ENCODE data around the gene R3HDM1. TPM values are rescaled to one million over a fixed set of nuclear protein-coding genes. Genes with fewer than 3 reads are reported as not detected.
A peak's percentile ranks its signal among the peaks of the same experiment; 100 is the strongest.

The R3HDM1 gene
- total RNA-seq, 1 donor: 12.3 TPM

- H3K27ac ChIP-seq (ENCODE audit: low read depth, low read length): no peak overlapping the region
- H2AFZ ChIP-seq (ENCODE audit: low read length): no peak overlapping the region
- no peak for TF ChIP-seq CTCF (IDR thresholded peaks at IDR 0.05; ENCODE audit: extremely low read depth, low read depth, low read length)
- peaks cover 4% of the 10 kb centered on the region for H3K4me1 ChIP-seq (ENCODE audit: insufficient read depth, low read length)
- peaks cover 2% of the 10 kb centered on the region for H4K20me1 ChIP-seq (ENCODE audit: insufficient read depth, low read length)
- no peak overlapping the region for H3K4me3 ChIP-seq (ENCODE audit: insufficient read depth, low read length)
- no peaks in the 10 kb centered on the region for H3K9me3 ChIP-seq (ENCODE audit: low read depth, low read length)
- DNase-seq (ENCODE audit: insufficient read length, low spot score, missing footprints): peak; percentile 31
- no peaks in the 10 kb centered on the region for H3K27me3 ChIP-seq (ENCODE audit: insufficient read depth, low read length)
- H3K36me3 ChIP-seq (ENCODE audit: insufficient read depth, low read length): no peaks in the 10 kb centered on the region
- H3K79me2 ChIP-seq (ENCODE audit: insufficient read depth, low read length): no peaks in the 10 kb centered on the region
- no peak overlapping the region for H3K4me2 ChIP-seq (ENCODE audit: insufficient read depth, low read length)
Observed at GRCh38 chr2:135512099-135512498, 19.2 kb upstream of the R3HDM1 start.

- no peak for TF ChIP-seq CTCF (IDR thresholded peaks at IDR 0.05; ENCODE audit: extremely low read depth, low read depth, low read length)
- Histone ChIP-seq H3K4me1 (ENCODE audit: insufficient read depth, low read length) (peaks cover 4% of the 10 kb centered on the region), H3K27ac (ENCODE audit: low read depth, low read length) (no peak overlapping the region), H2AFZ (ENCODE audit: low read length) (no peak overlapping the region), H3K4me2 (ENCODE audit: insufficient read depth, low read length) (no peak overlapping the region), H3K27me3 (ENCODE audit: insufficient read depth, low read length) (no peaks in the 10 kb centered on the region), H3K4me3 (ENCODE audit: insufficient read depth, low read length) (no peak overlapping the region), H3K79me2 (ENCODE audit: insufficient read depth, low read length) (peaks cover 24% of the 10 kb centered on the region), H3K9me3 (ENCODE audit: low read depth, low read length) (no peaks in the 10 kb centered on the region), H3K36me3 (ENCODE audit: insufficient read depth, low read length) (no peaks in the 10 kb centered on the region), H4K20me1 (ENCODE audit: insufficient read depth, low read length) (no peaks in the 10 kb centered on the region)
- no peak for DNase-seq (ENCODE audit: insufficient read length, low spot score, missing footprints)
Observed at GRCh38 chr2:135525786-135526185, 5.5 kb upstream of the R3HDM1 start.

- no peak overlapping the region for H3K27ac ChIP-seq (ENCODE audit: low read depth, low read length)
- DNase-seq (ENCODE audit: insufficient read length, low spot score, missing footprints): no peak
- no peak overlapping the region for H3K4me2 ChIP-seq (ENCODE audit: insufficient read depth, low read length)
- no peaks in the 10 kb centered on the region for H3K36me3 ChIP-seq (ENCODE audit: insufficient read depth, low read length)
- H3K9me3 ChIP-seq (ENCODE audit: low read depth, low read length): no peaks in the 10 kb centered on the region
- peaks cover 32% of the 10 kb centered on the region for H3K79me2 ChIP-seq (ENCODE audit: insufficient read depth, low read length)
- no peak overlapping the region for H2AFZ ChIP-seq (ENCODE audit: low read length)
- TF ChIP-seq CTCF (IDR thresholded peaks at IDR 0.05; ENCODE audit: extremely low read depth, low read depth, low read length): no peak
- H3K27me3 ChIP-seq (ENCODE audit: insufficient read depth, low read length): no peaks in the 10 kb centered on the region
- H3K4me3 ChIP-seq (ENCODE audit: insufficient read depth, low read length): no peak overlapping the region
- peaks cover 9% of the 10 kb centered on the region for H3K4me1 ChIP-seq (ENCODE audit: insufficient read depth, low read length)
- no peaks in the 10 kb centered on the region for H4K20me1 ChIP-seq (ENCODE audit: insufficient read depth, low read length)
Observed at GRCh38 chr2:135528006-135528405, 3.3 kb upstream of the R3HDM1 start.

- TF ChIP-seq CTCF (IDR thresholded peaks at IDR 0.05; ENCODE audit: extremely low read depth, low read depth, low read length): no peak
- Histone ChIP-seq H3K27ac (ENCODE audit: low read depth, low read length) (peak within 1 kb of the TSS; percentile 96), H3K79me2 (ENCODE audit: insufficient read depth, low read length) (peaks cover 55% of the 10 kb centered on the region), H4K20me1 (ENCODE audit: insufficient read depth, low read length) (peaks cover 3% of the 10 kb centered on the region), H3K9me3 (ENCODE audit: low read depth, low read length) (no peaks in the 10 kb centered on the region), H3K4me1 (ENCODE audit: insufficient read depth, low read length) (peaks cover 9% of the 10 kb centered on the region), H2AFZ (ENCODE audit: low read length) (peak within 1 kb of the TSS; percentile 96), H3K36me3 (ENCODE audit: insufficient read depth, low read length) (no peaks in the 10 kb centered on the region), H3K4me3 (ENCODE audit: insufficient read depth, low read length) (peak within 1 kb of the TSS; percentile 79), H3K4me2 (ENCODE audit: insufficient read depth, low read length) (peak within 1 kb of the TSS; percentile 91), H3K27me3 (ENCODE audit: insufficient read depth, low read length) (no peaks in the 10 kb centered on the region)
- peak; percentile 91 for DNase-seq (ENCODE audit: insufficient read length, low spot score, missing footprints)
Observed at GRCh38 chr2:135530313-135531230, 712 bp upstream of the R3HDM1 start, which contains the start of gene ZRANB3. Gene ZRANB3, minus strand, starts transcription at chr2:135531218.

Data from osteoblast (primary cell).